Epithelial cell of umbilical artery (primary cell): Measurements from ENCODE around the gene FLT1. TPM values are rescaled to one million over a fixed set of nuclear protein-coding genes. Genes with fewer than 3 reads are reported as not detected.

ENCODE experiments used
- total RNA-seq: library from RNA; depleted of rRNA; stranded (reverse); fragments of >200 nt; gene quantifications from 2 replicates; pipeline ENCODE4 v1.2.3, GENCODE V29; 2014

FLT1 gene
- total RNA-seq, result 143 and 328 TPM in 2 replicates

GRCh38 chr13:28494778-28495537, at the start of gene FLT1:
FLT1 (minus strand) TSS chr13:28495128; CDS start chr13:28494843, 285 bp downstream.

Other genes with a start within 250 kb of the FLT1 start
- 147 and 350 TPM in 2 replicates for gene POMP, start 164.0 kb upstream of the FLT1 start, total RNA-seq
- gene SLC46A3, start 223.8 kb upstream of the FLT1 start, total RNA-seq, result 38.8 and 48.7 TPM in 2 replicates